ENCODE results near the gene LARP4B.

LARP4B gene

DNA sequence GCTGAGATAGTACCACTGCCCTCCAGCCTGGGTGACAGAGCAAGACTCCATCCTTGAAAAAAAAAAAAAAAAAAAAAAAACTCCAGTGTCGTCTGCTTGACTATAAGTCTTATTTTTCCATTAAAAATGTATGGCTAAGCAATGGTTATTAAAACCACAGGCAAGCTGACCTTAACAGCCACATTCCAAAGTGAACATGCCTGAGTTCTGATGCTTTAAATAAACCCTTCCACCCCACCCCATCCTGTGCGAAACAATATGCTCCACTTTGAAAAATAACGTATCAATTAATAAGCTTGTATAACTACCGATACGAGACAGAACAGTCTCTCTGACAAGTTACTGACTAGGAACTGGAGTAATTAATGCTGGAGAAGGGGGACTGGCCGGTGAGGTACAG lies 63.7 kb downstream of the LARP4B start:
- DNase-seq (ENCODE audit: low read depth, low spot score), result no peak

DNA sequence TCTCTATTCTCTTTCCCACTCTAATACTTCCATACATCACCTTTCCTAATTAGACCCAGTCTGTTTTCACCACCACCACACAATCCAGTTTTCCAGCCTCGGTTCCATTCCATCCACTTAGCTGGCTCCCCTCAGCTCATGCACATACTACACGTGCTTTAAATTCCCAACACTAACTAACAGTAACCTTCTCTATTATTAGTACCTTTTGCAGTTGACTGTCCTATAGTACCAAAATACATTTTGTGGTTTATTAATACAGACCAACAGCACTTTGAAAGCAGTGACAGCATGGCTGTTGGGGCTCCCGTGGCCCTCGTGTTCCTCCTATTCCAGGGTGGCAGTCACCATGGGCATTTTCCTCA lies 64.9 kb downstream of the LARP4B start:
- no peak for DNase-seq (ENCODE audit: low read depth, low spot score)

GRCh38 chr10:865924-866576 lies 65.5 kb downstream of the LARP4B start:
- no peak for DNase-seq (ENCODE audit: low read depth, low spot score)

- no peak for DNase-seq (ENCODE audit: low read depth, low spot score)
Observed at GRCh38 chr10:865257-865656, 66.2 kb downstream of the LARP4B start.

GRCh38 chr10:860519-860918 lies 71.0 kb downstream of the LARP4B start:
- DNase-seq (ENCODE audit: low read depth, low spot score), result no peak

DNA sequence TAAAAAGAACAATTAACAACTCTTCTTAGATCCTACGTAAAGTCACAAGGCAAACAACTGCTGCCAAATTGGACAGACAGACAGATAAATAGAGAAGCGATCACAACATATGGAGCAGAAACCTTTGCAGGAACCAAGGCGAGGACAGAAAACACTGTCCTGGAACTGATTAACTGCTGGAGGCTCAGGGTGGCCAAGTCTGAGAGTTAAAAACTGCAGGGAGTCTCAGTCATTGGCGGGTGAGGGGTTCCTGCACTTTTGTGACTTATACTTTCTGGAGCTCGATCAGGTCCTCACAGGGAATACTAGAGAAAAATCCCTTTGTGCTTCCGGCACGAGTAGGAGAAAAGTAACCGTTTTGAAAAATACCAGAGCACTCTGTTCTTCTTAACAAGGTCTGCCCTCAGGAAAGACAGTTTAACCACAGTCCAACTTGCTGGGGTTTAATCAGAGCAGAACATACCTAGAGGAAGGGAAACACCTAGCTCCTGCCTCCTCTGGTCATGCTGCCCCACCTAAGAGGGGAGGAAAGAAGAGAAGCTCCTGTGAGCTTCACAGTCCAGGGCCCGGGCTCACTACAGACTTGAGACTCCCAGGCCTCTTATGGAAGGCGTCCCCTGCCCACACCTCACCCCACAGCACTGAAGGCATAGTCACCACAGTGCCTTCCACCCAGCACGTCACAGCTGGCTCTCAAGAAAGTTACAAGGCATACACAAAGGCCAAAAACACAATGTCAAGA lies 74.9 kb downstream of the LARP4B start:
- peak; percentile 17 for DNase-seq (ENCODE audit: low read depth, low spot score)

- DNase-seq (ENCODE audit: low read depth, low spot score), result no peak
Observed at GRCh38 chr10:855671-856070, 75.8 kb downstream of the LARP4B start.

- no peak for DNase-seq (ENCODE audit: low read depth, low spot score)
Observed at GRCh38 chr10:855079-855478, 76.4 kb downstream of the LARP4B start.

DNA sequence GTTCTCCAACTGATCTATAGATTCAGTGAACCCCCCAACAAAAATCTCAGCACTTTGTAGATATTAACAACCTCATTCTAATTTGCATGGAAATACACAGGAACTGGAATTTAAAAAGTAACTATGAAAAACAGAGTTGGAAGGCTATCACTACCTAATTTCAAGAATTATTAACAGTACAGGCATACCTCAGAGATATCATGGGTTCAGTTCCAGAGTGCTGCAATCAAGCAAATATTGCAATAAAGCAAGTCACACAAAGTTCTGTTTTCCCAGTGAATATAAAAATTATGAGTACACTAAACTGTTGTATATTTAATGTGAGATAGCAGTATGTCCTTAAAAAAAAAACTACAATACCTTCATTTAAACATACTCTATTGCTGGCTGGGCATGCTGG lies 78.5 kb downstream of the LARP4B start:
- no peak for DNase-seq (ENCODE audit: low read depth, low spot score)

DNA sequence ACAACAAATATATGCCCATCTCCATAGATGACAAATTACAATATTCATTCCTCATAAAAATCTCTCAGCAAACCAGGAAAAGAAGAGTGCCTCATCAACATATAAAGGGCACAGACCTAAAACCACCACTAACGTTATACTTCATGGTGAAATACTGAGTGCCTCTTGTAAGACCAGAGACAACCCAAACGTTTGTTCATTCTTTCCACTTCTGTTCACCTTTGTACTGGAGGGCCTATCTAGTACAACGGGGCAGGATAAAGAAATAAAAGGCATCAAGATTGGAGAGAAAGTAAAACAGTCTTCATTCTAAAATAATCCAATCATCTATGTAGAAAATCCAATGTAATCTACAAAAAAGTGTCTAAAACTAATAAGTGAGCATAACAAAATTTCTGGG lies 79.1 kb downstream of the LARP4B start:
- DNase-seq (ENCODE audit: low read depth, low spot score), result no peak

- DNase-seq (ENCODE audit: low read depth, low spot score), result no peak
Observed at GRCh38 chr10:851901-852300, 79.6 kb downstream of the LARP4B start.

DNA sequence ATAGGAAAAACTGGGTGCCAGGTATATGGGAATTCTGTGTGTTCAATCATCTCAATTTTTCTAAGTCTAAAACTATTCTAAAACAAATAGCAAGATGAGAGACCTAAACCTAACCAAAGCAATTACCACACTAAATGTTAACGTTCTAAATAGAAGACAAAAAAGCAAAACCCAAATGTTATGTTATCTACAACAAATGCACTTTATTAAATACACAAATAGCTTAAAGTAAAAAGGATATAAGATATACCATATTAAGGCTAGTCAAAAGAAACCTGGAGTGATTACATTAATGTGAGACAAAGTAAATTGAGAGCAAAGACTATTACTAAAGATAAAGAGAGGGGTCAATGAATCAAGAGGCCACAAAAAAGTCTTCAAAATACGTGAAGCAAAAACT lies 81.4 kb downstream of the LARP4B start:
- no peak for DNase-seq (ENCODE audit: low read depth, low spot score)

GRCh38 chr10:847868-848267 lies 83.6 kb downstream of the LARP4B start:
- DNase-seq (ENCODE audit: low read depth, low spot score), result peak; percentile 41

DNA sequence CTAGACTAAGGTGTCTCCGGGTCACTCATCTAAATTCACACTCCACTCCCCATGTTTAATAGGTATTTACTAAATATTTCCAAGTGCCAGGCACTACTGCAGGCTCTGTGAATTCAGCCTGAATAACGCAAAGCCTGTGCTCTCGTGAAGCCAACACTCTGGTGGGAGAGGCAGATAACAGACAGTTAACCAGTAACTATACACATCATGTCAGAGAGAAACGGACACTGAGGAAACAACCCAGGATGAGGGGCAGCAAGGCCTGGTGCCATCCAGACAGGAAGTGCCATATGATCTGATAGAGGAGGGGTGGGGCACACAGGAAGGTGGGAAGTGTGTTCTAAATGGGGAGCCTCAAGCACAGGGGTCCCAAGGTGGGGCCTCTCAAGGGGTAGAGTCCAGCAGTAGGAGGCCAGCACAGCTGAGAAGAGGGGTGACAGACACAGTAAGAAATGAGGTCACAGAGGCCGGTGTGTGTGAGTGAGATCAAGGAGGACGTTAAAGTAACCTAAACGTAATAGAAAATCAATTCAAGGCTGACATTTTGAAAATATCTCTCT lies 85.3 kb downstream of the LARP4B start:
- DNase-seq (ENCODE audit: low read depth, low spot score), result no peak

GRCh38 chr10:845526-845925 lies 86.0 kb downstream of the LARP4B start:
- no peak for DNase-seq (ENCODE audit: low read depth, low spot score)

GRCh38 chr10:844552-844951 lies 87.0 kb downstream of the LARP4B start:
- DNase-seq (ENCODE audit: low read depth, low spot score), result no peak

DNA sequence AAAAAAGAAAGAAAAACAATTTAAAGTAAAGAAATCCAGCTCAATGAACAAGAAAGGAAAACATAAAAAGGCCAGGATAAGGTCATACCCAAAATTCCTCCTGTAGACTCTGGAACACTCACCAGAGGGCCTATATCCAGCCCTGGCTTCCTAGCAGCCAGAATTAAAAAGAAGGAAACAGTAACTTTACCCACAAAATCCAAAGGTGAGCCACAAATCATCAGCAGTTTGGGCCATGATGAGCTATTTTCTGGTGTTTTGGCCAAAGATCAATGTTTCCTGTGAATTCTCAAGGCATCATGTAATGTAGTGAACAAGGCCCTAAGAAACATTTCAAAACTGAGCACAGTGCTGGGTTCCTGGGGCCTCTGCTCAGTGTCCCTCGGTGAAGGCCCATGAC lies 87.8 kb downstream of the LARP4B start:
- no peak for DNase-seq (ENCODE audit: low read depth, low spot score)

GRCh38 chr10:842795-843194 lies 88.7 kb downstream of the LARP4B start:
- DNase-seq (ENCODE audit: low read depth, low spot score), result no peak

GRCh38 chr10:841535-841934 lies 90.0 kb downstream of the LARP4B start:
- DNase-seq (ENCODE audit: low read depth, low spot score), result no peak

DNA sequence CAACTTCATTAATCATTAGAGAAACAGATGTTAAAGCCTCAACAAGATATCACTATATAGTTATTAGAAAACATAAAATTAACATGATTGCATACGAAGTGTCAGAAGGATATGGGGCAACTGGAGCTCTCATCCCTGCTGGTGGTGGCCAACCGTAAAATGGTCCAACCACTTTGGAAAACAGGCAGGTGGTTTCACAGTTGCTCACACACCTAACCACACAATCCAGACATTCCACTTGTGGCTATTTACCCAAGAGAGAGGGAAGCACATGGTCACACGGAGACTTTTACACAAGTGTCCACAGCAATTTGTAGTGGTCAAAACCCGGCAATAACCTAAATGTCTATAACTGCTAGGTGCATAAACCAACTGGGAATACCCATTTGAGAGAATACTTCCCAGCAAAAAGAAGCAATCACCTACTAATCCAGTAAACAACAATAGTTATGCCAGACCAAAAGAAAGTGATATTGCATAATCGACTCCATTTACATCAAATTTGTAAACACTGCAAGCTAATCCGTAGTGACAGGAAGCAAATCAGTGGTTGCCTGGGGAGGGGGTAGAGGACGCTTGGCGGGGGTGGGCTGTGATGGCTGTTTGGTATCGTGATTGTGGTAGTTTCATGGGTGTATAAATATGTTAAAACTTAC lies 91.8 kb downstream of the LARP4B start:
- DNase-seq (ENCODE audit: low read depth, low spot score), result no peak

DNA sequence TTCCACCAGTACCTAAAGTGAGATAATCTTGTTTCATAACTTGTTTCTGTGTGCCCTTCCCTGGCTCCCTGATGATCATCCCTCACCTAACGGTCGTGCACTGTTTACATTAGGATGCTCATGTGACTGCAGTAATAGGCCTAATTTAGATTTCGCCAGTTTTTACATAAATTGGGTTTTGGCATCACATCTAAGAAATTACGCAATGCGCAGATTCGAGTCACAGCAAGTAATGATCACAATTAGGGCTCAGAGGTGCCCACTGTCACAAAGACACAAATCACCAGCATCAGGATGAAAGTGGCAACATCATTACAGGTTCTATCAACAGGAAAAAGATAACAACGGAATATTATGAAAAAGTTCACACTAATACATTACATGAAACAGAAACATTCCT lies 94.7 kb downstream of the LARP4B start:
- DNase-seq (ENCODE audit: low read depth, low spot score), result no peak

- DNase-seq (ENCODE audit: low read depth, low spot score), result no peak
Observed at GRCh38 chr10:834493-834892, 97.0 kb downstream of the LARP4B start.

DNA sequence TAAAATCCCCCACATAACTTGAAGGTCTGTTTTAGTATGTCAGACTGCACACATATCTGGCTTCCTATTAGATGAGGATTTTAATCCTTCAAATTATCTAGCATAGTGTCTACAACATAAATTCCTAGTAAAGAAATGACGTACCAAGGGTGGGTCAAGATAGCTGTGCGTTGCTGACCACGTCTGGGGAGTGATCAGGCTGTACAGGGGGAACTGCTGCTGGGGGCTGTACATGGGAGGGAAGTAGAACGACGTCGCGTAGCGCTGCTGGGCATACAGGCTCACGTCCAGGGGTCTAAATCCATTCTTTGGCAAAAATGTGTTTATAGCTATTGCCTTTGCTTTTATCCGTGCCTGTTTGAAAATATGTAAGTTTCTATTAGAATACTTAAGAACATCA lies 102.3 kb downstream of the LARP4B start:
- no peak for DNase-seq (ENCODE audit: low read depth, low spot score)
